ENCODE data around the gene FOXP1. TPM values are rescaled to one million over a fixed set of nuclear protein-coding genes. Genes with fewer than 3 reads are reported as not detected.

The FOXP1 gene
- total RNA-seq, 1 experiment from 2014 or later: 2.9 TPM

DNA sequence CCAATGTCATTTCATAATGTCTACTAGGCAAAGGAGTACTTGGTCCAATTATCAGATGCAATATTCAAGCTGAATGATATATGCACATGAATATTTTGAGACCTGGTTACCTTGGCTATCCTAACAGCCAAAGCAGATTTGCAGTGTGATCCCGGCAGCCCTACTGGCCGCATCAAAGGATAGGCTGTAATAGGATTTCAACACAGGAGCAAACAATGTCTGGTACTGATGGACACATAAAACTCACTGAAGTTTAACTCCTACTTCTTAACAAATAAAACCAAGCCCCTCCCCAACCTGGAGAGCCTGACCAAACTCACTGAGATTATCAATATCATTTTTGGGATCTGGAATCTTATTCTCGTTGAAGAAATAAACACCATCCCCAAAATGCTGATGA, 130.2 kb downstream of the FOXP1 start:
- POLR2A ChIA-PET: no interaction called here
- no peaks in the 10 kb centered on the region for H3K9me3 ChIP-seq (ENCODE audit: control insufficient read depth, insufficient read depth, low read depth, low read length)
- BruUV-seq (replicated peaks): no TSS peak
- H3K4me1 ChIP-seq (ENCODE audit: control insufficient read depth, insufficient read depth, low read length): no peaks in the 10 kb centered on the region
- CTCF ChIA-PET: no interaction called here
- intact Hi-C loops (cut with micrococcal nuclease; ENCODE audit: unreplicated experiment) (no loop called here), in situ Hi-C loops (cut with HindIII; ENCODE audit: low pct_unique_long_range_greater_than_20kb, low sequenced_read_pairs) (no loop called here)
- TF ChIP-seq, protein P1, sequence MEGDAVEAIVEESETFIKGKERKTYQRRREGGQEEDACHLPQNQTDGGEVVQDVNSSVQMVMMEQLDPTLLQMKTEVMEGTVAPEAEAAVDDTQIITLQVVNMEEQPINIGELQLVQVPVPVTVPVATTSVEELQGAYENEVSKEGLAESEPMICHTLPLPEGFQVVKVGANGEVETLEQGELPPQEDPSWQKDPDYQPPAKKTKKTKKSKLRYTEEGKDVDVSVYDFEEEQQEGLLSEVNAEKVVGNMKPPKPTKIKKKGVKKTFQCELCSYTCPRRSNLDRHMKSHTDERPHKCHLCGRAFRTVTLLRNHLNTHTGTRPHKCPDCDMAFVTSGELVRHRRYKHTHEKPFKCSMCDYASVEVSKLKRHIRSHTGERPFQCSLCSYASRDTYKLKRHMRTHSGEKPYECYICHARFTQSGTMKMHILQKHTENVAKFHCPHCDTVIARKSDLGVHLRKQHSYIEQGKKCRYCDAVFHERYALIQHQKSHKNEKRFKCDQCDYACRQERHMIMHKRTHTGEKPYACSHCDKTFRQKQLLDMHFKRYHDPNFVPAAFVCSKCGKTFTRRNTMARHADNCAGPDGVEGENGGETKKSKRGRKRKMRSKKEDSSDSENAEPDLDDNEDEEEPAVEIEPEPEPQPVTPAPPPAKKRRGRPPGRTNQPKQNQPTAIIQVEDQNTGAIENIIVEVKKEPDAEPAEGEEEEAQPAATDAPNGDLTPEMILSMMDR (IDR thresholded peaks at IDR 0.05): no peak
- TF ChIP-seq POLR2AphosphoS5 (IDR thresholded peaks at IDR 0.05; ENCODE audit: low read depth, low read length) (no peak), SIN3A (IDR thresholded peaks at IDR 0.05; ENCODE audit: borderline replicate concordance, insufficient read depth, low read depth, low read length) (no peak), TCF7L2 (IDR thresholded peaks at IDR 0.05; ENCODE audit: low read depth, low read length) (no peak)
- TF ChIP-seq, protein P2, sequence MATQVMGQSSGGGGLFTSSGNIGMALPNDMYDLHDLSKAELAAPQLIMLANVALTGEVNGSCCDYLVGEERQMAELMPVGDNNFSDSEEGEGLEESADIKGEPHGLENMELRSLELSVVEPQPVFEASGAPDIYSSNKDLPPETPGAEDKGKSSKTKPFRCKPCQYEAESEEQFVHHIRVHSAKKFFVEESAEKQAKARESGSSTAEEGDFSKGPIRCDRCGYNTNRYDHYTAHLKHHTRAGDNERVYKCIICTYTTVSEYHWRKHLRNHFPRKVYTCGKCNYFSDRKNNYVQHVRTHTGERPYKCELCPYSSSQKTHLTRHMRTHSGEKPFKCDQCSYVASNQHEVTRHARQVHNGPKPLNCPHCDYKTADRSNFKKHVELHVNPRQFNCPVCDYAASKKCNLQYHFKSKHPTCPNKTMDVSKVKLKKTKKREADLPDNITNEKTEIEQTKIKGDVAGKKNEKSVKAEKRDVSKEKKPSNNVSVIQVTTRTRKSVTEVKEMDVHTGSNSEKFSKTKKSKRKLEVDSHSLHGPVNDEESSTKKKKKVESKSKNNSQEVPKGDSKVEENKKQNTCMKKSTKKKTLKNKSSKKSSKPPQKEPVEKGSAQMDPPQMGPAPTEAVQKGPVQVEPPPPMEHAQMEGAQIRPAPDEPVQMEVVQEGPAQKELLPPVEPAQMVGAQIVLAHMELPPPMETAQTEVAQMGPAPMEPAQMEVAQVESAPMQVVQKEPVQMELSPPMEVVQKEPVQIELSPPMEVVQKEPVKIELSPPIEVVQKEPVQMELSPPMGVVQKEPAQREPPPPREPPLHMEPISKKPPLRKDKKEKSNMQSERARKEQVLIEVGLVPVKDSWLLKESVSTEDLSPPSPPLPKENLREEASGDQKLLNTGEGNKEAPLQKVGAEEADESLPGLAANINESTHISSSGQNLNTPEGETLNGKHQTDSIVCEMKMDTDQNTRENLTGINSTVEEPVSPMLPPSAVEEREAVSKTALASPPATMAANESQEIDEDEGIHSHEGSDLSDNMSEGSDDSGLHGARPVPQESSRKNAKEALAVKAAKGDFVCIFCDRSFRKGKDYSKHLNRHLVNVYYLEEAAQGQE (IDR thresholded peaks at IDR 0.05; ENCODE audit: insufficient read depth in 1 of 2, low read depth in 2 of 2, low read length in 1 of 2): no peak
- no peak overlapping the region for H3K4me3 ChIP-seq (ENCODE audit: low read depth in 2 of 2, low read length in 2 of 2)
- H3K36me3 ChIP-seq (ENCODE audit: control insufficient read depth, insufficient read depth, low read length): no peaks in the 10 kb centered on the region
- ATAC-seq (no peak), DNase-seq (ENCODE audit: low read depth, low spot score) (no peak)
- H3K27me3 ChIP-seq (ENCODE audit: control insufficient read depth, insufficient read depth, low read length): no peaks in the 10 kb centered on the region; the same call in 1 of the 2 replicates
- no peak overlapping the region for H3K27ac ChIP-seq (ENCODE audit: low read length)

DNA sequence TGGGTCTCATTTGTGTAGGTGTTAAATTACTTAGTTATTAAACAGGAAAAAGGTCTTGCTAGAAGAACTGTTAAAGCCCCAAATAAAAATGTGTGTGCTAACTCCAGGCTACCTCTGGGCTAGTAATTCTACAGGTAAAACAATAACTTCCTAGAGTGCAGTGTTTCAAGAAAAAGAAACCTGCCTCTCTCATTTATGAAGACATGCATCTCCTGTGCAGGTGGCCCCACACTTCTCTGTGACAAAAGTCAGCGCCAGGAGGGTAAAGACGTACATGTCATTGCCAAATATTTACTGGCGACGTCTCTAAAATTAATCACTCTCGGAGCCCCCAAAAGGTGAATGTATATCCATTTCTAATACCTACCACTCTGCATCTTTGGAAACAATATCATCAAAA, 131.7 kb downstream of the FOXP1 start:
- ChIA-PET POLR2A (no interaction called here), CTCF (no interaction called here)
- Histone ChIP-seq H3K4me1 (ENCODE audit: control insufficient read depth, insufficient read depth, low read length) (no peaks in the 10 kb centered on the region), H3K4me3 (ENCODE audit: low read depth in 2 of 2, low read length in 2 of 2) (no peak overlapping the region), H3K27ac (ENCODE audit: low read length) (no peak overlapping the region), H3K36me3 (ENCODE audit: control insufficient read depth, insufficient read depth, low read length) (no peaks in the 10 kb centered on the region), H3K27me3 (ENCODE audit: control insufficient read depth, insufficient read depth, low read length) (no peaks in the 10 kb centered on the region; the same call in 1 of the 2 replicates), H3K9me3 (ENCODE audit: control insufficient read depth, insufficient read depth, low read depth, low read length) (no peaks in the 10 kb centered on the region)
- no peak for ATAC-seq
- TF ChIP-seq, protein P1 (IDR thresholded peaks at IDR 0.05): no peak
- TF ChIP-seq TCF7L2 (IDR thresholded peaks at IDR 0.05; ENCODE audit: low read depth, low read length) (no peak), POLR2AphosphoS5 (IDR thresholded peaks at IDR 0.05; ENCODE audit: low read depth, low read length) (no peak), SIN3A (IDR thresholded peaks at IDR 0.05; ENCODE audit: borderline replicate concordance, insufficient read depth, low read depth, low read length) (no peak)
- TF ChIP-seq, protein P2 (IDR thresholded peaks at IDR 0.05; ENCODE audit: insufficient read depth in 1 of 2, low read depth in 2 of 2, low read length in 1 of 2): no peak
- BruUV-seq (replicated peaks): no TSS peak
- intact Hi-C loops (cut with micrococcal nuclease; ENCODE audit: unreplicated experiment): no loop called here
- DNase-seq (ENCODE audit: low read depth, low spot score): no peak
- in situ Hi-C loops (cut with HindIII; ENCODE audit: low pct_unique_long_range_greater_than_20kb, low sequenced_read_pairs): no loop called here

Measured in Panc1 (cell line).